ENCODE results near the gene NLGN4Y. TPM values are rescaled to one million over a fixed set of nuclear protein-coding genes. Genes with fewer than 3 reads are reported as not detected.

NLGN4Y gene
- total RNA-seq, 1 experiment from 2014 or later, result 48.4 TPM

DNA sequence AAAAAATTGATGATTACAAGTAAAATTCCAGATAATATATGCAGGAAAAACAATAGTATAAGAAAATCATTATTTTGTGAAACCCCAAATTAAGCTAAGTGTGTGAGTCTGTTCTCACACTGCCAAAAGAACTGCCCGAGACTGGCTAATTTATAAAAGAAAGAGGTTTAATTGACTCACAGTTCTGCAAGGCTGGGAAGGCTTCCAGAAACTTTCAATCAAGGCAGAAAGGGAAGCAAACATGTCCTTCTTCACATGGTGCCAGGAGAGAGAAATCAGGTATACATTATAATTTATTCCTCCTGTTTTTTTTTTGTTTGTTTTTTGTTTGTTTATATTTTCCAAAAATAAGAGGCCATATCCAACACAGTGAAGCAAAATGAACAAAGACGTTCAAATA is 276.8 kb downstream of the NLGN4Y start:
- no peak for ATAC-seq
- Mint-ChIP-seq H3K36me3 (peaks cover 9% of the 10 kb centered on the region), H3K27ac (no peak overlapping the region), H3K4me3 (no peak overlapping the region), H3K27me3 (ENCODE audit: low read depth) (no peaks in the 10 kb centered on the region), H3K9me3 (no peaks in the 10 kb centered on the region), H3K4me1 (no peaks in the 10 kb centered on the region)
- DNase-seq (ENCODE audit: low spot score), result no peak
- TF ChIP-seq ZNF121 (CRISPR knock-in tag; IDR thresholded peaks at IDR 0.05) (no peak), FOXJ3 (CRISPR knock-in tag; IDR thresholded peaks at IDR 0.05; ENCODE audit: borderline replicate concordance) (no peak), TEAD1 (CRISPR knock-in tag; IDR thresholded peaks at IDR 0.05) (no peak), KAT7 (CRISPR knock-in tag; IDR thresholded peaks at IDR 0.05; ENCODE audit: borderline replicate concordance) (no peak), RELA (CRISPR knock-in tag; IDR thresholded peaks at IDR 0.05; ENCODE audit: borderline replicate concordance) (no peak), TEAD4 (CRISPR knock-in tag; IDR thresholded peaks at IDR 0.05) (no peak), CREB1 (CRISPR knock-in tag; IDR thresholded peaks at IDR 0.05) (no peak), MYBL2 (CRISPR knock-in tag; IDR thresholded peaks at IDR 0.05) (no peak), FOXK1 (CRISPR knock-in tag; IDR thresholded peaks at IDR 0.05) (no peak), ESRRA (CRISPR knock-in tag; IDR thresholded peaks at IDR 0.05; ENCODE audit: borderline replicate concordance) (no peak), EMX1 (CRISPR knock-in tag; IDR thresholded peaks at IDR 0.05) (no peak), ZNF232 (CRISPR knock-in tag; IDR thresholded peaks at IDR 0.05) (no peak), ZBTB21 (CRISPR knock-in tag; IDR thresholded peaks at IDR 0.05; ENCODE audit: borderline replicate concordance) (no peak)
- TF ChIP-seq, protein P1, sequence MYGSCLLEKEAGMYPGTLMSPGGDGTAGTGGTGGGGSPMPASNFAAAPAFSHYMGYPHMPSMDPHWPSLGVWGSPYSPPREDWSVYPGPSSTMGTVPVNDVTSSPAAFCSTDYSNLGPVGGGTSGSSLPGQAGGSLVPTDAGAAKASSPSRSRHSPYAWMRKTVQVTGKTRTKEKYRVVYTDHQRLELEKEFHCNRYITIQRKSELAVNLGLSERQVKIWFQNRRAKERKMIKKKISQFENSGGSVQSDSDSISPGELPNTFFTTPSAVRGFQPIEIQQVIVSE (CRISPR knock-in tag; IDR thresholded peaks at IDR 0.05; ENCODE audit: borderline replicate concordance), result no peak
- TF ChIP-seq, protein P2, sequence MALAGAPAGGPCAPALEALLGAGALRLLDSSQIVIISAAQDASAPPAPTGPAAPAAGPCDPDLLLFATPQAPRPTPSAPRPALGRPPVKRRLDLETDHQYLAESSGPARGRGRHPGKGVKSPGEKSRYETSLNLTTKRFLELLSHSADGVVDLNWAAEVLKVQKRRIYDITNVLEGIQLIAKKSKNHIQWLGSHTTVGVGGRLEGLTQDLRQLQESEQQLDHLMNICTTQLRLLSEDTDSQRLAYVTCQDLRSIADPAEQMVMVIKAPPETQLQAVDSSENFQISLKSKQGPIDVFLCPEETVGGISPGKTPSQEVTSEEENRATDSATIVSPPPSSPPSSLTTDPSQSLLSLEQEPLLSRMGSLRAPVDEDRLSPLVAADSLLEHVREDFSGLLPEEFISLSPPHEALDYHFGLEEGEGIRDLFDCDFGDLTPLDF (CRISPR knock-in tag; IDR thresholded peaks at IDR 0.05), result no peak
- TF ChIP-seq, protein P3, sequence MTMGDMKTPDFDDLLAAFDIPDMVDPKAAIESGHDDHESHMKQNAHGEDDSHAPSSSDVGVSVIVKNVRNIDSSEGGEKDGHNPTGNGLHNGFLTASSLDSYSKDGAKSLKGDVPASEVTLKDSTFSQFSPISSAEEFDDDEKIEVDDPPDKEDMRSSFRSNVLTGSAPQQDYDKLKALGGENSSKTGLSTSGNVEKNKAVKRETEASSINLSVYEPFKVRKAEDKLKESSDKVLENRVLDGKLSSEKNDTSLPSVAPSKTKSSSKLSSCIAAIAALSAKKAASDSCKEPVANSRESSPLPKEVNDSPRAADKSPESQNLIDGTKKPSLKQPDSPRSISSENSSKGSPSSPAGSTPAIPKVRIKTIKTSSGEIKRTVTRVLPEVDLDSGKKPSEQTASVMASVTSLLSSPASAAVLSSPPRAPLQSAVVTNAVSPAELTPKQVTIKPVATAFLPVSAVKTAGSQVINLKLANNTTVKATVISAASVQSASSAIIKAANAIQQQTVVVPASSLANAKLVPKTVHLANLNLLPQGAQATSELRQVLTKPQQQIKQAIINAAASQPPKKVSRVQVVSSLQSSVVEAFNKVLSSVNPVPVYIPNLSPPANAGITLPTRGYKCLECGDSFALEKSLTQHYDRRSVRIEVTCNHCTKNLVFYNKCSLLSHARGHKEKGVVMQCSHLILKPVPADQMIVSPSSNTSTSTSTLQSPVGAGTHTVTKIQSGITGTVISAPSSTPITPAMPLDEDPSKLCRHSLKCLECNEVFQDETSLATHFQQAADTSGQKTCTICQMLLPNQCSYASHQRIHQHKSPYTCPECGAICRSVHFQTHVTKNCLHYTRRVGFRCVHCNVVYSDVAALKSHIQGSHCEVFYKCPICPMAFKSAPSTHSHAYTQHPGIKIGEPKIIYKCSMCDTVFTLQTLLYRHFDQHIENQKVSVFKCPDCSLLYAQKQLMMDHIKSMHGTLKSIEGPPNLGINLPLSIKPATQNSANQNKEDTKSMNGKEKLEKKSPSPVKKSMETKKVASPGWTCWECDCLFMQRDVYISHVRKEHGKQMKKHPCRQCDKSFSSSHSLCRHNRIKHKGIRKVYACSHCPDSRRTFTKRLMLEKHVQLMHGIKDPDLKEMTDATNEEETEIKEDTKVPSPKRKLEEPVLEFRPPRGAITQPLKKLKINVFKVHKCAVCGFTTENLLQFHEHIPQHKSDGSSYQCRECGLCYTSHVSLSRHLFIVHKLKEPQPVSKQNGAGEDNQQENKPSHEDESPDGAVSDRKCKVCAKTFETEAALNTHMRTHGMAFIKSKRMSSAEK (CRISPR knock-in tag; IDR thresholded peaks at IDR 0.05; ENCODE audit: borderline replicate concordance), result no peak
- TF ChIP-seq, protein P4, sequence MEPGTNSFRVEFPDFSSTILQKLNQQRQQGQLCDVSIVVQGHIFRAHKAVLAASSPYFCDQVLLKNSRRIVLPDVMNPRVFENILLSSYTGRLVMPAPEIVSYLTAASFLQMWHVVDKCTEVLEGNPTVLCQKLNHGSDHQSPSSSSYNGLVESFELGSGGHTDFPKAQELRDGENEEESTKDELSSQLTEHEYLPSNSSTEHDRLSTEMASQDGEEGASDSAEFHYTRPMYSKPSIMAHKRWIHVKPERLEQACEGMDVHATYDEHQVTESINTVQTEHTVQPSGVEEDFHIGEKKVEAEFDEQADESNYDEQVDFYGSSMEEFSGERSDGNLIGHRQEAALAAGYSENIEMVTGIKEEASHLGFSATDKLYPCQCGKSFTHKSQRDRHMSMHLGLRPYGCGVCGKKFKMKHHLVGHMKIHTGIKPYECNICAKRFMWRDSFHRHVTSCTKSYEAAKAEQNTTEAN (CRISPR knock-in tag; IDR thresholded peaks at IDR 0.05), result no peak
- ChIA-PET CTCF (no interaction called here), POLR2A (no interaction called here)

DNA sequence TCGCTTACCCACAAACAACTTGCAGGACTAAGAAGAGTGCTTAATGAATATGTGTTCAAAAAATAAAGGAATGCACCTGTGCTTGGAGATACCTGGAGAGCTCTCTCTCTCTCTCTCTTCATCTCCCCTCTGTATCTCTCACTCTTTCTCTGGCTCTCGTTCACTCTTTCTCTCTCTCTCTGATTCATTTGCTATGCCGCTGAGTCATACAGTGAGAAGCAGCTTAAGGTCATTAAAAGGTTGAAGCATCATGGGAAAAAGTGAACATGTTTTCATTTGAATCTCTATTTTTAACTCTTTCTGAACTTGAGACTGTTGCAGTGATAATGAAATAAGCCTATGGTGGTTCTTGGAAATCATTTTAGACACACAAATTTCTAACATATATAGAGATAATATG is 277.8 kb downstream of the NLGN4Y start:
- Mint-ChIP-seq H3K27ac (no peak overlapping the region), H3K9me3 (no peaks in the 10 kb centered on the region), H3K4me1 (no peaks in the 10 kb centered on the region), H3K27me3 (ENCODE audit: low read depth) (no peaks in the 10 kb centered on the region), H3K4me3 (no peak overlapping the region), H3K36me3 (peaks cover 9% of the 10 kb centered on the region)
- CTCF ChIA-PET, result no interaction called here
- TF ChIP-seq, protein P1 (CRISPR knock-in tag; IDR thresholded peaks at IDR 0.05; ENCODE audit: borderline replicate concordance), result no peak
- TF ChIP-seq, protein P5, sequence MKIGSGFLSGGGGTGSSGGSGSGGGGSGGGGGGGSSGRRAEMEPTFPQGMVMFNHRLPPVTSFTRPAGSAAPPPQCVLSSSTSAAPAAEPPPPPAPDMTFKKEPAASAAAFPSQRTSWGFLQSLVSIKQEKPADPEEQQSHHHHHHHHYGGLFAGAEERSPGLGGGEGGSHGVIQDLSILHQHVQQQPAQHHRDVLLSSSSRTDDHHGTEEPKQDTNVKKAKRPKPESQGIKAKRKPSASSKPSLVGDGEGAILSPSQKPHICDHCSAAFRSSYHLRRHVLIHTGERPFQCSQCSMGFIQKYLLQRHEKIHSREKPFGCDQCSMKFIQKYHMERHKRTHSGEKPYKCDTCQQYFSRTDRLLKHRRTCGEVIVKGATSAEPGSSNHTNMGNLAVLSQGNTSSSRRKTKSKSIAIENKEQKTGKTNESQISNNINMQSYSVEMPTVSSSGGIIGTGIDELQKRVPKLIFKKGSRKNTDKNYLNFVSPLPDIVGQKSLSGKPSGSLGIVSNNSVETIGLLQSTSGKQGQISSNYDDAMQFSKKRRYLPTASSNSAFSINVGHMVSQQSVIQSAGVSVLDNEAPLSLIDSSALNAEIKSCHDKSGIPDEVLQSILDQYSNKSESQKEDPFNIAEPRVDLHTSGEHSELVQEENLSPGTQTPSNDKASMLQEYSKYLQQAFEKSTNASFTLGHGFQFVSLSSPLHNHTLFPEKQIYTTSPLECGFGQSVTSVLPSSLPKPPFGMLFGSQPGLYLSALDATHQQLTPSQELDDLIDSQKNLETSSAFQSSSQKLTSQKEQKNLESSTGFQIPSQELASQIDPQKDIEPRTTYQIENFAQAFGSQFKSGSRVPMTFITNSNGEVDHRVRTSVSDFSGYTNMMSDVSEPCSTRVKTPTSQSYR (CRISPR knock-in tag; IDR thresholded peaks at IDR 0.05), result no peak
- POLR2A ChIA-PET, result no interaction called here
- ATAC-seq, result no peak
- DNase-seq (ENCODE audit: low spot score), result no peak
